HG03135 (cell line): ENCODE measurements around the gene BTBD10.

Experiments used
- ATAC-seq: cut with Tn5 transposase; IDR thresholded peaks from one replicate; pipeline ENCODE4 v1.9.1; 2021; ENCODE audit warnings: mild to moderate bottlenecking, moderate library complexity; ENCODE audit not compliant: unreplicated experiment

Gene BTBD10

DNA sequence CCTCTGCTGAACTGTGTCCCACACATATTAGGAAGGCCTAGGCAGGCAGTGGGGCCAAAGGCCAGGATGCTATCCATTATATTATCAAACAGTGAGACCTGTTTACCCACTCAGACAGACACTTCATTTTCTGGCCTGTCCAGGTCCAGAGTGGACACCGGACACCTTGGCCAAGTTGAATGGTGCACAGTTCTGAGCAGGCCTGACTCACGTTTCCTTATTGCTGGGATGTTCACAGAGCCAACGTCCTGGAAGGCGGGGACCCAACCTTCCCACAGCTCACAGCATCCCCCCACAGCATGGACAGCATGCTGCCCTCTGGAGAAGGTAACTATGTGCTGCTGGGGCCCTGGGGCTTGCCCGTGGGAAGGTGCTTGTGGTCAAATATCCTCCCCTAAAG lies 86.6 kb downstream of the BTBD10 start:
- ATAC-seq, result no peak

DNA sequence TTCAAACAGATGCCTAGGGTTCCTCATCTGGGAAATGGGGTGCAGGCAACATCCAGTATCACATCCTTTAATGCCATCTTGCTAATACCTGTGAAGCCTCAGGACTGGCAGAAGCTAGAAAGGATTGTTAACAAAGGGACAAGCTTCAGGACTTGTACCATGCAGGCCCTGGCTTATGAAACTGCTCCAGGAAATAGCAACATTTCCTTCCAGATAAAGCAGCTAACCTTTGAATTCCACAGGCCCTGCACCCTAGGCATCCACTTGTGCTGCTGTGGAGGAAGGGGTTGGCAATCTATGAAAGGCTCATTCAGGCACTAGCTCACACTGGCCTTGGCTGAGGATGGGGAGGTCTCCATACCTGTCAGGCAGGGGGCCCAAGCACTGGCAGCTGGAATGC lies 87.2 kb downstream of the BTBD10 start:
- ATAC-seq, result no peak

DNA sequence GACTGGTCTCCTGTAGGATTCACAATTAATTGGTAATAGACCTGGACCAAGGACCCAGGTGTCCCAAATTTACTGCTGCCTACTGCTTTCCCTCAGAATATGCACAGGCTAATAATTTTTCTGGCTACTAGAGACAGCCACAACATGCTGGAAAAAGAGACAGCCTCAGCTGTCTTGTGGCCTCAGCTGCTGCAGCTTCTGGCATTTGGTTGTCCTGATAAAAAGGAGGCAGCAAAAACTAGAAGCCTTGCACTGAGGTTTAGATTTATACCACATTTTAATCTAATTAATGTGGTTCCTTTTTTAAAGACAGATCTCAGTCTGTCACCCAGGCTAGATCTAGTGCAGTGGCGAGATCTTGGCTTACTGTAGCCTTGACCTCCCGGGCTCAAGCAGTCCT lies 89.8 kb downstream of the BTBD10 start:
- ATAC-seq, result no peak

DNA sequence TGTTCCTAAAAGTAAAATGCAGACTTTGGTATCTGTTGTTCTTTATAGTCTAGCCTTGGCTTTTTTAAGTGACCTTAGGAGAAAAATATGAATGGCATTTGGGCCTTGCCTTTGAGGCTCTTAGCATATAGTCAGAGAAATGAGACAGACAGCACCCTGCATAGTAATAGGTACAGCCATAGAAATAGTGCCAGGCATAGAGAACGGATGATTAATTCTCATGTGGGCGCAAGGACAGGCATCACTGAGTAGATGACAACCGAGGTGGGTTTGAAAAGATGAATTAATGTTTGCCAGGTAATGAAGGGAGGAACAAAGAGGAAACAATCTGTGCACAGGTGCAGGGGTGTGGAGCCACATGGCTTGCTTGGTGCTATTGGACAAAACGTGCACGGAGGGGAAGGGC lies 95.0 kb downstream of the BTBD10 start:
- no peak for ATAC-seq

DNA sequence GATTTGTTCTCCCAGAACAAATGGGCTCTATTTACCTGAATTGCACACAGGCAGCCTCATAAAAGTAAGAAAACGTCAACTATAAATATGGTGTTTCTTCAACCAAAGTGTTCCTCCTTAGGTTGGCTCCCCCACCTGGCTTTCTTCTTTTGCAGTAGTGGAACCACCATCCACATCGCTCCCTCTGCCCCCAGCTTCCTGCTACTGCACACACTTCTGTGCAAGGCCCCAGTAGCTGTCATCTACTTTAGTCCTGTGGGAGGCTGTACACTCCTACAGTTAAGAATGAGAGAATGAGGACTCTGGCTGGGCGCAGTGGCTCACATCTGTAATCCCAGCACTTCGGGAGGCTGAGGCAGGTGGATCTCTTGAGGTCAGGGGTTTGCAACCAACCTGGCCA lies 95.9 kb downstream of the BTBD10 start:
- ATAC-seq, result no peak

DNA sequence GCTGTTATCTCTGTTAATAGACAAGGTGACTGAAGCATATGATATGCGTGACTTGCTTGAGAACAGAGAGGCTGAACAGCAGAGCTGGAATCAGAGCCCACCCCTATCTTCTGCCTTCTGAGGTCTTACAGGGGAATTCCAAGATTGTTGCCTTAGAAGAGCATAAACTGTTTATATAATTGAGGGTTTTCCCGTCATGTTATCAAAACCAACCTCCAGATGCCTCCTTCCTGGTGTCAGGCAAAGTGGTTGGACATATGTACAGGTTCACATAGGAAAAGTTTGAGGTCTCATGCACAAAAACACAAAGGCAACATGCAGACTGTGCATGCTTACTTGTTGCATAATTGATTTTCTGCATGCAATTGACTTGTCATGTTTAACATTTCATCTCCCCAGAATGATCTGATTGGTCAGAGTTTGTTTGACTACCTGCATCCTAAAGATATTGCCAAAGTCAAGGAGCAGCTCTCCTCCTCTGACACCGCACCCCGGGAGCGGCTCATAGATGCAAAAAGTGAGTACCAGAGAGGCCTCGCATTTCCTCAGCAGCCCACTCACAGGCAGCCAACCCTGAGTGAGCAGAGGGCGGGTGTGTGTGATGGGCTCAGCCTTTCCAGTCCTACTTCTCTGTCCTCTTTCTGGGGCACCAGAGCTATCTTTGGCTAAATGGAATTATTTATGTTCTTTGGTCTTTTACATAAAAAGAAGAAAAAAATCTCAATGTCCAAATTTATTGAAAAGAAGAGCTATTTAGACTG lies 96.6 kb downstream of the BTBD10 start:
- no peak for ATAC-seq

DNA sequence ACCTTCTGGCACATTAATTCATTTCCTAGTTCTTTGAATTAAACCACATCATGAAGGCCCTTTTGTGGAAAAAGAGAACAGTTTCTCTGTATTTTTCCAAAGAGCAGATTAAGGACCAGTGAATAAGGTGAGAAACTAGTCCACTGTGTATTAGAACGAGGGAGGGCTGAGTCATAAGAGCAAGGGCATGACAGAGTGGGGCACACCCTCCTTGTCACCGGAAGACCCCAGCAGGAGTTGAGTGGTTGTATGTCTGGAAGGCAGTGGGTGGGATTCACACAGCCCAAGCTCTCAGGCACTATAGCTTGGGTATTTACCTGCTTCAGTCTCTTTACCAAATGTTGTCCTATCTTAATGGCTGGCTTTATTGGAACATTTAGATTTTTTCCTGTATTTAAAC lies 98.6 kb downstream of the BTBD10 start:
- ATAC-seq, result no peak

DNA sequence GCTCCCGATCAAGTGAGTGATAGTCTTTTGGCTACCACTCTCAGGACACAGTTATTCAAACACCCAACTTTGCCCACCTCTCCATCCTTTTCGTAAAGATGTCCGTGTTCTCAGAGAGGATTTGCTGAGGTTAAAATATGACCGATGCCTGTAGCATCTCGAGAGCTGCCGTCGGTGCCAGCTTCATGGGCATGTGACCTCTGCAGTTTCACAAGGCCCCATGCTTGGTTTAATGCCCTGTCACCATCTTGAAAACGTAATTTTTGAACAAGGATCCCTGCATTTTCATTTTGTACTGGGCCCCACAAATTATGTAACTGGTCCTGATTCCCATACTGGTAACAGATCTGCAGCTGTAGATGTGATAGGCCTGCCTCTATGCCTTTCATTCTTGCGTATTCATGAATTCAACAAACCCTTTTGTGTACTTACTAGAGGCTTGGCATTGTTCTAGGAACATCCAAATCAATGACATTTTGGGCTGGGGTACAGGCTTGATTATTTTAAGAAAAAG lies 100.4 kb downstream of the BTBD10 start:
- ATAC-seq, result no peak

DNA sequence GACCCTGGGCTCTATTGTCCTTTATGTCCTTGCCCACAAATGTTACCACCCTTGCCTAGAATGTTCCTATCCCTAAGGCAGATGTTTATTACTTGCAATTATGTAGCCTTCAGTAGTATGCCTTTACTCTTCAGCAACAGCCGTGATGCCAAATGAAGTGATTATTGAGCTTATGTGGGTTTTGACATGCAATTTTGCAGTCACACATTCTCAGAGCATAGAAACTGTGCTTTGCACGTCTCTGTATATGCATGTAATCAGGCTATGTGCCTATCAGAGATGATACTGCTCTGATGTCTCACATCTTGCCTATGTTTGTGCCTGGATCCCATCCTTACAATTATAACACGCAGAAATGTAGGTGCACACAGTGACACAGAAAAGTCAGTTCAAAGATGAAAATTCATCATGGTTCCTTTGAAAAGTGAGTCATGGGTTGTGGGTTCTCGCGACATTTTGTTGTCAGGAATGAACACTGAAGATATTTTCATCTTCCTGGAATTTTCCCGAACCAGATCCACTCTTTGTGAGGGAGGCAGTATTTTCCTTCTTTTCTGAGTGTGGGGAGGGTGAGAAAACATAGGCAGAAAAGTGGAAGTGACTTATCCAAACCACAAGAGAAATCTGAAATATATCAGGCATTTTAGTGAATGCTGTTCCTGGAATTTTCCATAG lies 104.3 kb downstream of the BTBD10 start:
- ATAC-seq, result no peak

DNA sequence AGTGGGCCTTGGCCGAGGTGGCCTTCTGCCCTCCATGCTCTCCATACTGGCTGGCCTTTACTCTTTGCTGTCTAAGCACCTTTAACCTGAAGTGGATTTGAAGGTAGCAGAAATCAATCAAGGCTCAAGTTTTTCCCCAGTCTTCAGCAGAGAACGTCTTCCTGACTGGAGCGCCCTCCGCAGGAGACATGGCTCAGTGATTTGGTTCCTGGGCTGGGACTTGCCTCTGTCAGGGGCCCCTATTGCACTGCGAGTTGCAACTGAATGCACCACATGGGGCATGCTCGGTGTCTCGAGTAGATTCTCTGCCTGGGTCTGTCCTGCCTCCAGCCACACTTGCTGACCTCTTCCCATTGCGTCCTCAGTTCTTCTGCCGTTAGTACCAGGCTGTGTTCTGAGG lies 105.8 kb downstream of the BTBD10 start:
- no peak for ATAC-seq

DNA sequence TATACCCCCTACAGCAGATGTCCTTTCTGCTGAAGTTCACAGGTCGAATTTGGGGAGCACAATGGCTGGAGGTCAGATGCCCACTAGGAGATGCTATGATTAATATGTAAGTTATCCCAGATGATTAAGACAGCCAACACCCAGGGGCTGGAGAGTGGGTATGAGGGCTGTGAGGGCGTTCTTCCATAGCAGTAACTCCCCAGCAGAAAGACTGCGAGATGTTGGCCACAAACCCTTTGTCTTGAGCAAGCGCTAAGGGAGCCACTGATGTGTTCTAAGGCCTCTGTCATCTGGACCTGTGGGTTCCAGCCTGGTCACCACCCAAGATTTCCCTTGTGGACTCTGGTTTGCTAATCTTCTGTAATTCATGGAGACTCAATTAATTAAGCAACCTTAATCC lies 107.8 kb downstream of the BTBD10 start:
- no peak for ATAC-seq

DNA sequence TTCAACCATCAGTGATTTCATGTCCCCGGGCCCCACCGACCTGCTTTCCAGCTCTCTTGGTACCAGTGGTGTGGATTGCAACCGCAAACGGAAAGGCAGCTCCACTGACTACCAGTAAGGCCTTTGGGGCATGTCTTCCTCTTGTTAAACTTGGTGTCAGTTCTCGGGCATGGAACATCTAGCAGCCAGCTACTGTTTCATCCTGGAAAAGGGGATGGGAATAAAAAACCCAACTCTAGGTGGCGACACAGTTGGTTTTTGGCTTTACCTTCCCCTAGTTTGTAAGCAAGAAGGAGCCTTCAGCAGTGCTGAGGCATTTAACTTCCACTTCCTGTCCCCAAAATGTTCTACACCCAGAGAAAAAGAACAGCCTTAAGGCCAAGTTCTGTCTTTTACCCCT lies 108.7 kb downstream of the BTBD10 start:
- ATAC-seq, result no peak

DNA sequence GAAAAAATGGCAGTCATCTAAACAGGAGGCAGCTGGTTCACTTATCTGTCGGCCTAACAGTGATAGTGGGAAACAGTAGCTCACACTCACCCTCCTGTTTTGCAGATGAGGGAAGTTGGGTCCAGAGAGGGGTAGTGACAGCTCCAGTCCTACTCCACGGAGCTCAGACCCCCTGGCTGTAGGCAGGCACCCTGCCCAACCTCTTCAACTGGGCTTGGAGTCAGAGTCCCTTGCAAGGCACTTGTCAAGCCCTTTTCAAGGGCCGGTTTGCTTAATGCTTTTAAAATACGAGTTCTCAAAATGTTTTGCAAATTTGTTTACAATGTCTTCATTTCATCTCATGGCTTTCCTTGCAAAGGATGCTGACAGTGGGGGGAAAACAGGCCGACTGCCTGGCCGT lies 110.3 kb downstream of the BTBD10 start:
- no peak for ATAC-seq

DNA sequence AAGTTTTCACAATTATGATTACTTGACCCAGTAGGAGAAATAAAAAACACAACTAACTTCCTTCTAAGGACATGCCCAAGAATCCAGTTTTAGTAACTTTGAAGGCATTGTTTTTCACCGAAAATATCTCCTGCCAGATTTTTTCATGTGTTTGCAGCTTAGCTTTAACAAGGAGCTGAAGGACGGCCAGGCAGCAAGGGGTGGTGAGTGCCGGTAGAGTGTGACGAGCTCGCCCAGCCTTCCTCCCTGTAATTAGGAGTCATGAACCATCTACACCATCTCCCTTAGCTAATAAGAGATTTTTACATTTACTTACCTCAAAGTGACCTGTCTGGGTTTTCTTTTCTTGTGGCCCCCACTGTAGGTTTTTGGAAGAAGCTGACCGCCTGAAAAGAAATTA lies 113.4 kb downstream of the BTBD10 start:
- ATAC-seq, result no peak

DNA sequence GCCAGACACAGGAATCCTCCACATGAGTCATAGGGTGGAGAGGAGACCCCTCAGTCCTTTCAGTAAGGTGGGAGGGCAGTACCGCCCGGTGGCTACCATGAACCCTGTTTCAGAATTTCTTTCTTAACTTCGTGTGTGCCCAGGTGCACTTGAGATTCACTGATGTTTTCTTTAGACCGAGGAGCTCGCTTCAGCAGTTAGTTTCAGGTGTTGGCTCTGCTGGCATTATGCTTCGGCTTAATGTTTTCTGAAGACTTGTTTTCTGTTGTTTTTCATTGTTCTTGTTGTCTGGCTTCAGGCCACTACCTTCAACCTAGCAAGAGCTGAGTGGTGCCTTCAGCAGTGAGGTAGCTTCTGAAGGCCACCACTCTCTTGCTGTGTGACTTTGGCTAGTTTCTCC lies 114.0 kb downstream of the BTBD10 start:
- ATAC-seq, result no peak

DNA sequence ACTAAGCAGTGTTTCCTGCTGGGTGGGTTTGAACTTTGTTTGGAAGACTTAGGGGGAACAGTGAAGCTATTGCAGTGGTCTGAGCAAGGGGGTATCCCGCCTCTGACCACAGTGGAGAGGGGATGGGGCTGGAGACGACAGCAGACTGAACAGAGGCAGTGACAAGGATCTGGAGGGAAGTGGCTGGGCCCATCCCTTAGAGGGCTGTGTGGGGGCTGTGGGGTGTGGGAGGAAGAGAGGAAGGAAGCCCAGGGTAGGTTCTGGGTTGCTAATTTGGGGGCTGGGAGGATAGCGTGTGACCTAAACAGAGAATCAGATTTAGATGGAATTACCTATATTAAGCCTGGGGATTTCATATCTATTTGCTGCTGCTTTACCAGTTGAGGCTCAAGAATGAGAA lies 114.7 kb downstream of the BTBD10 start:
- ATAC-seq, result no peak

DNA sequence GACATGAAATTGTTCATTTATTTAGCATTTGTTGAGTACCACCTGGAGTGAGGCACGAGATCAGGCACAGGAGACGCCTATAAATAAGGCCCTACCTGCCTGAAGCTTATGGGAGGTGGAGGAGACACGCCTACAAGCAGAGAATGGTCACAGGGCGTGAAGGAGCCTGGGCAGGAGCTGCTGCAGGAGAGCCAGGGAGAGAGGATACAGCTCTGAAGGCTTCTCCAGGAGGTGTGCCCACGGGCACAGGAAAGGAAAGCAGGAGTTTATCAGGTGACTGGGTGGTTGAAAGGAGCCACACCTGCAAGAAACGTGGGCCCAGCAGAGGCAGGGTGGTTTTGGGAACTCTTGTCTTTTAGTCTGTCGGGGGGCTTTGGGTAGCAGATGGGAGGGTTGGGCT lies 115.1 kb downstream of the BTBD10 start:
- ATAC-seq, result no peak

DNA sequence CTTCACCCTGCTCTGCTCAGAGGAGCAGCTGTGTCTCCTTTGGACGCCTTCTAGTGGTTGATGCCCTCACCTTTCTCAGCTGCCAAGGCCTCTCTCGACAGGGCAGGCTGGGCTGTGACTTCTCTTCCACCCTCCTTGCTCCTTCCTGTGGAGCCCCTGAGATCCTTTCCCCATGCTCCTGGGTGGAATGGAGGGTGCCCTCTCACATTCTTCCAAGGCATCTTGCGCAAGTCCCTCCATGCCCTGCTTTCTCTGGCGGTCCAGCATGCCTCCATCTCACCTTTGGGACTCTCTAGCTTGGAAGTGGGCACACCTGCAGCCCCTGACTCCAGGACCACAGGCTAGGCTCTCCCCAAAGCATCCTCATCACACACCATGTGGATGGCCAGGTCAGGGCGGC lies 116.6 kb downstream of the BTBD10 start:
- no peak for ATAC-seq

DNA sequence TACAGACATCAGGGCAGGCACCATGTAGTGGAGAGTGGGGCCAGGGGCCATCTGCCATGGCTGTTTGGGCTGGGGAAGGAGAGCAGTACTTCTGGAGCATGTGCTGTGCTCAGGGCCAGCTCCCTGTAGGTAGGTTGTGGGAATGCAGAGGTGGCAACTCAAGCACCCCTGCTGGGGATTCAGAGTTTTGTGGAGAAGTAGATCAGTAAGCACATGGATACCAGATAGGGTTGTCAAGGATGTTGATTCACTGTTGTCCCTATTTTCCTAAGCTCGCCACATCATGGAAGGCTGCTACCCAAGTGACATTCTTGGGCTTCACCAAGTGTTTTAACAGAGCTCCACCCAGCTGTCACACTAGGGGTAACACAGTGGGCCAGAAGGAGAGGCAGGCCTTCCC lies 118.2 kb downstream of the BTBD10 start:
- no peak for ATAC-seq

DNA sequence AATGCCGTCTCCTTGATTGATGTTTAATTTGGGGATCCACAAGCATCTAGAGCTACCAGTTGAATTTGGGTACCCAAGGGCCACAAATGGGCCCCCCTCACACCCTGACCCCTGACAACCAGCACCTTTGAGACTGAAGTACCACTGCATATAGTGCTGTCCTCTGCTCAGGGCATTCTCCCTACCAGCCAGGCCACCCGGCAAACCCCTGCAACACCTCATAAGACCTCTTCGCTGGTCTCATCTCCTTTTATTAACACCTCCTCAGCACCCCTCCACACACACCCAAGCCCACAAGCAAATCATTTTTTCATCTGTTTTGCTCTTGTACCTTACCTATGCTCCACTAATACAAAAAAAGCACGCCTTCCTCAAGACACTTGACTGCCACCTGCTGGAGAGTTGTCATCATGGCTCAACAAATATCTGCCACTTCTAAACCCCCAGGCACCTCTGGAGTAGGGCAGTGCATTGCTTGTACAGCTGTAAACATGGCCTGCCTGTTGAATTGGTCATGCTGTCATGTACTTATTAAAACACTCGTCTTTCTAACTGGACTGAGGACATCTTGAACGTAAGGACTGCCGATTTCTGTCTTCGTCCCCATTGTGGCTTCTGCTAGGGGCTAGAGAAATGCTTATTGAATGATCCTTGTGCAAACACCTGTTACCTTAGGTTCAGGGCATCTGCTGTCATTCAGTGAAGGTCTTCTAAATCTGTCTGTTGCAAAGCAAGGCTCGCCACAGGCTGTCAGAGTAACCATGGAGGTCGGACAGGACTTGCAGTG lies 118.9 kb downstream of the BTBD10 start:
- peak; percentile 48 for ATAC-seq

DNA sequence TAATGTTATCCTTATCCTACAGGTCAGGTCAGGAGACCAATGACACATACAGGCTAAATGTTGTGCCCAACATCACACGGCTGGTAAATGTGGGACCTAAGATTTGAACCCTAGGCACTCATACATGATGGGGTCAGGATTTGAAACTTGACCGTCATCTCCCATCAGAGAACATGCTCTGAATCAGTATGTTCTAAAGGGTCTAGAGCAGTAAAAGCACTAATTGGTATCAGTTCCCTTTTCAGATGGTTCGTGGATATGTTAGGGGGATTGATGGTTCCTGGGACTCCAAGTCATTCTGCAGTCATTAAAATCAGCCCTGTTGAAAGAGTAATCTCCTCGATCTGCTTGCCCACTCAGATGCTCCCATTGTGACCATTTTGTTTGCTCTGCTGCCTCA lies 120.0 kb downstream of the BTBD10 start:
- peak; percentile 46 for ATAC-seq

DNA sequence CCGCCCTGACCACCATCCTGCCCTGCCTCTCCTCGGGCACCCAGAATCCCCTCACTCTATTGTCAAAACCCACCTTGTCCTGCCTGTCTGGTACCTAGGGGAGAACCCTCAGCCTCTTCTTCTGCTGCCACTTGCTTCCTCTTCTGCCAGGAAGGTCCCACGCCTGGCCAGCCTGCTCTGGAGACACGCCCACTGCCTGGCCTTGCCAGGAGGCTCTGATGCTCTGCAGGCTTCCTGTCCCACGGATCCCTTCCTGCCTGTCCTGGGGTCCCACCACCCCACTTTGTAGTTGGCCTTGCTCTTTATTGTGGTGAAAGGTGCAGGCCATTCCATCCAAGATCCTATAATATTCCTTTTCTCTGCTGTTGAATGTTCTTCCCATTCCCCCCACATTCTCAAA lies 122.0 kb downstream of the BTBD10 start:
- no peak for ATAC-seq
